NCI-H774 (cell line): ENCODE measurements around the gene NFASC.
A peak's percentile ranks its signal among the peaks of the same experiment; 100 is the strongest.

Experiments used
- DNase-seq: peaks from one replicate; lab custom pipeline; 2025; lab: John Stamatoyannopoulos, UW

The NFASC gene

DNA sequence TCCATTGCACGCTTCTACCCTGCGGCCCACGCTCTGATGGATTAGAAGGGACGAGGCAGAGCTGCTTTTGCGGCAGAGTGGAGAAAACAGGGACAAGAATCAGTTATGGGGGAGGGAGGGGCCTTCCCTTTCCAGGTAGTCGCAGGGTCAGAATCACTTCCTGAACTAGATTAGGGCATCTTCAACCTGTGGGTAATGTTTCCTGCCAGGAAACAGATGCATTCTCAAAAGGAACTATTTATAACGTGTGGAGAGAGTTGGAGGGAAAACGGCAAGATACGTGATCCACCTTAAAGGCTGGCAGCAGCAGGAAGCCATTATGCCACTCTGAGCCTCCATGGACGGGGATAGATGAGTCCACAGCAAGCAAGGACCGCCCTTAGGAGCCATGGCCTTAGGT lies 112.5 kb downstream of the NFASC start:
- DNase-seq = no peak

DNA sequence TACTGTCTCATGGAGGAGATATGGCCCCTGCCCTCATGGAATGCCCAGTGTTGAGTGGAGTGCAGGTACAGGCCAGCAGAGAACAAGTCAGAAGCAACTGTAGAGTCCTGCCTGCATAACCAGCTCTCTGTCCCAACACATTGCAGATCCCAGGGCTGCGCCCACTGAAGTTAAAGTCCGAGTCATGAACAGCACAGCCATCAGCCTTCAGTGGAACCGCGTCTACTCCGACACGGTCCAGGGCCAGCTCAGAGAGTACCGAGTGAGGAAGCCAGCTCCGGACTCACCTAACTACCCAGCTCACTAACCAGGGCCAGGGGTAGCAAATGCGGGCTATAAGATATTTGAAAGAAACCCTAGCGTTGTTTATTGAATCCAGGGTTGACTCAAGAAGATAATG lies 113.2 kb downstream of the NFASC start:
- no peak for DNase-seq

DNA sequence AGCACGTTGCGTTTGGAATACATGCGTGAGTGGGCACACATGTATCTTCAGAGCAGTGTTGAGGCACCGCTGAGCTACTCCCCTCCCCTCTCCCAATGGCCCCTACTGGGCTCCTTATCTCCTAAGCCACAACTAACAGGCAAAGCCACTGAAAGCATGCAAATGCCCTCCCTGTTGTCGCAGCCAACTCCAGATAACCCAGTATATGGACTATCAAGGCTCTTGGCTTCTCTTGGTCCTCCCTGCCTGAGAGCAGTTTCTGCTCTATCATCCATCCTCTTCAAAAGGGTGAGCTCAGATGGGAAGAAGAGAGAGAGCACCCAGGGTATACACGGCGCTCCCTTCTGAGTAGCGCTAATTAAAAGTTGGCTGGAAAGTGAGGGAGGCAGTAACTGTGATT lies 113.8 kb downstream of the NFASC start:
- DNase-seq = no peak

DNA sequence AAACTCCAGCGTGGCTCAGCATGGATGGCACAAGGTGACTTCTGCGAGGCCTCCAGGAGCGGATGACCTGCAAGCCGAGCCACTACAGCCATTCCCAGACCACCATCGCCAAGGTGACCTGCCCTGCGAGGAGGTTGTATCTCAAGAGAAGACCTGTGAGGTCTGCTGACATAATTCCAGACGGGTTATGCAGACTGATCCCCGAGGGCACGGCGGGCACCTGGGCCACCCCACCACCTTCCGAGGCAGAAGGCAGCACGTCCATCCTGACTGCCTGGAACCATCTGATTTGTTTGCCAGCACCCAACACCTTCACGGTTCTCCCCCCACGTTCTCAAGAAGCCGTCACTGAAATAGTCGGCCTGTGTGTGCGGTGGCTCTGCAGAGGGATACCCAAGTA lies 115.5 kb downstream of the NFASC start:
- no peak for DNase-seq

DNA sequence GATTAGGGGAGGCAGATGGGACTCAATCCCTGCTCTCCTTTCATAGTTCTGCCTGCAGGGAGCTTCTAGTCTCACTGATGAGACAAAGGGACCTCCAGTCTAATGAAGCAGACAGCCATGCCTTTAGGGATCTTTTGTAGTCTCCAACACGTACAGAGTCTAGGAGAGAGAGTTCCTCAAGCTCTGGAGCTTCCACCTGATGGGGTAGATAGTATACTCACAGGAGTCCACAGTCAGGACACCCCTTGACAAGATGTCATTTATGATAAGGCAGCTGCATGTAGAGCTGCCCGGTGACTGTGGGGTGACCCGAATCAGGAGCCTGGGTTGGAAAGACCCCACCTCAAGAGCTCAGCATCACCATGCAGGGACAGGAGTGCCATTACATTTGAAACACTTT lies 117.0 kb downstream of the NFASC start:
- DNase-seq = no peak

DNA sequence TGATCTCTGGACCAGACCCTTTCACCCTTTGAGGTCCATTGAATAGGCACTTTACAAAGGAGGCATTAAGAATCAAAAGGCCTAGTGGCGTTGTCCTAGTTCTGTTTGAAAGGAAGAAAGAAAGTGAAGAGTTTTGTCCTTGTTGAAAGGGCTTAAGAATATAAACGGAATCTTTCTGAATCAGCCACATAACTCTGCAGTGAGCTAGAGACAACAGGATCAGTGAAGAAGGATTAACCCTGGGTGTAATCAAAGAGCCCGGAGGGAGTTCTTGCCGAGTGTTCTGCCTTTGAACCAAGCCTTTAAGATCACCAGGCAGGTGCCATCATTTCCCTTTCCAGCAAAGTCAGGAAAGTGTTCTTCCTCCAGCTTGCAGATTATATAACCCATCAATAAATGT lies 117.5 kb downstream of the NFASC start:
- no peak for DNase-seq

DNA sequence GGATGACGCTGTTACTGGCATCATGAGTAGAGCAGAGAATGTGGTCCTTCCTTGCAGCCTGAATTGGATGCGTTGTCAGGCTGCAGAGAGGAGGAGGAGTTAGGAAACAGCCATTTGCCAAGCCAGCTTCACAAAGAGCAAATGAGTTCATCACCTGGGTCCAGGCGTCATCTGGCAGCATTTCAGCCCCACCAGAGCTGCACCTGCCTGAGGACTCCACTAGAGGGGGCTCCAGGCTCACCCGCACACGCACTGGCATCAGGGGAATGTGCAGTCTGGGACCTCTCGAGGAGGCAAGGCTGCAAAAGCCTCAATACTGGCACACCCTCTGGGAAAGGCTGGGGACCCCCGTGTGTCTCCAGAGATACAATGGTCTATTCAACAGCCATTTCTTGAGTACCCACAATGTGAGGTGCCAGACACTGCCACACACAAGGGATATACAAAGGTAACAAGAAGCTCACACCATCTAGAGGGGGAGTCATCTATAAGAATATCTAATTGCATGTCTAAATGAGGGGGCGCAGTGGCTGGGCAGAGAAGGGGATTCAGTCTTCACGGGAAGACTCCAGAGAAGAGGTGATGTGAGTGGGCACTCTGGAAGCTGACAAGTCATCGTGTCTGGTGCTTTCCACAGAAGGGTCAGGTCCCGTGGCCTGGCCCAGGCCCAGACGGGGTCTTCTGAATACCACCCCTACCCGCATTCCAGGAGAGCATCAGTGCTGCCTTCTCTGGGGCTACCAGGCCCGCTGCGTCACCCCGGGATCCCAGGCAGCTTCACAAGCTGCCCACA lies 118.8 kb downstream of the NFASC start:
- DNase-seq = peak; percentile 47

DNA sequence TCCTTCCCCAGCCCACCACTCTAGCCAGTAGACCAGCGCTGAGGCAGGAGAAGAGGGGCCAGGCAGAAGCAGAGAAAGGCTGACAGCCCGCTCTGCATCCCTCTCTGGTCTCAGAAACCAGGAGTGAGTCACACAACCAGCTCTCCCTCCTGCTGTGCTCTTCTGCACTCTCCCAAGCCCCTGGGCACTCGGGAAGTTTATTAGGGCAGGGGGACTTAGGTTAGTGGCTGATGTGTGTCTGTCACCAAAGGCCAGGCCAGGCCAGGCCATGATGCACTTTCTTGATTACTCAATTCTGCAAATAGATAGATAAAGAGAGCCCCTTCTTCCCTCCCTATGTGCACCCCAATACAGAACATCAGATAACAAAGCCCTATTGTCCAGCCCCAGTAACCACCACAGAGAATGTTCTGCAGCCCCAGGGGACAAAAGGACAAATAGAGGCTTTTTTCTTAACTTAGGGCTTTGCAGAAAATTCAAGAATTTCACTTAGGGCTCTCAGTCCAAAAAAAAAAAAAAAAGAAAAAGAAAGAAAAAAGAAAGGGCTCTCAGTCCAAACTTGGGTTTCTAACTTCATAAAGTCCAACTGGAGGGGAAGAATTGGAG lies 119.5 kb downstream of the NFASC start:
- no peak for DNase-seq

DNA sequence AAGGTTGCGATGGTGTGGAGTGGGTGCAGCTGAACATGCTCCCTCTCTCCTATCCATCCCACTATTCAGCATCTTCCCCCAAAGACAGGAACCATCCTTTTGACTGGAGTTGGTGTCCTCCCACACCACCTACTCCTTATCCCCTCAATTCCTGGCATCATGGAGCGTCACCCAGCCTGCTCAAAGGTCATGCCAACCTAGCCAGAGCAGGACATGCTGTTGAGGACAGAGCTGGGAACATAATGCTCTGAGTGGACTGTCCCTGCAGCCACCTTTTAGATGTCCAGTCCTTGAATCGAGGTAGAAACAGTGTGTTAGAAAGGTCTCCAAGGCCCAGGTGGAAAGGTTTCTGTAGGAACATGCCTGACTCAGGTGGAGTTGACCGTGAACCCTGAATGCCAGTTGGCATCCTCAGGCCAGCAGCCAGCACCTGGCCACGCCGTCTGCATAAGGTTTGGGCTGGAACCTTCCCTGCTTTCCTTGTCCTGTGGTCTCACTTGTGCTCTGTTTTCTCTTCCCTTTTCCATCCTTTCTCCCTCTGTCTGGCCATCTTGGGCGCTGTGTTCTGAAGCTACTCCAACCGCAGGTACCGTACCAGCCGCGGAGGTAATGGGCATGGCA lies 120.2 kb downstream of the NFASC start:
- no peak for DNase-seq

DNA sequence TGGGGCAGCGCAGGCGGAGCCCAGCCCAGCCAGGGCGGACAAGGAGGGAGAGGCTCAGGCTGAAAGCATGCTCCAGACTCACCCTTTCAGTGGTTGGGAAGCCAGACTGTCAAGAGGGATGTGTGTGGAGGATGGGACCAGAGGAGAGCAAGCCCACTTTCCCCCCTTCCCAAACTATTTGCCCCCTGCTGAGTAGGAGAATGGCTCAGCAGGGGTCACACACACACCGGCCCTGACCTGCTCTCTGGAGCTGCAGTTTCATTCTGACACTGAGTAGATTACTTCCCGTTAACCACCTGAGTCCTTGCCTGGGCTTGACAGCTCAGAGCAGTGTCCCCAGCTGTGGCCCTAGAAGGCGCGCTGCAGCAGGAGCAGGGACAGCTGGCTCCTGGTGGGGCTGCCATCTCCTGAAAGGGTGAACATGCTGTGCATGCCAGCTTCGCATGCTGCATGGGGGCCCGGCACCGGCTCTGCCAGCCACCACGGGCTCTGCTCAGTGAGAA lies 120.7 kb downstream of the NFASC start:
- DNase-seq = no peak

DNA sequence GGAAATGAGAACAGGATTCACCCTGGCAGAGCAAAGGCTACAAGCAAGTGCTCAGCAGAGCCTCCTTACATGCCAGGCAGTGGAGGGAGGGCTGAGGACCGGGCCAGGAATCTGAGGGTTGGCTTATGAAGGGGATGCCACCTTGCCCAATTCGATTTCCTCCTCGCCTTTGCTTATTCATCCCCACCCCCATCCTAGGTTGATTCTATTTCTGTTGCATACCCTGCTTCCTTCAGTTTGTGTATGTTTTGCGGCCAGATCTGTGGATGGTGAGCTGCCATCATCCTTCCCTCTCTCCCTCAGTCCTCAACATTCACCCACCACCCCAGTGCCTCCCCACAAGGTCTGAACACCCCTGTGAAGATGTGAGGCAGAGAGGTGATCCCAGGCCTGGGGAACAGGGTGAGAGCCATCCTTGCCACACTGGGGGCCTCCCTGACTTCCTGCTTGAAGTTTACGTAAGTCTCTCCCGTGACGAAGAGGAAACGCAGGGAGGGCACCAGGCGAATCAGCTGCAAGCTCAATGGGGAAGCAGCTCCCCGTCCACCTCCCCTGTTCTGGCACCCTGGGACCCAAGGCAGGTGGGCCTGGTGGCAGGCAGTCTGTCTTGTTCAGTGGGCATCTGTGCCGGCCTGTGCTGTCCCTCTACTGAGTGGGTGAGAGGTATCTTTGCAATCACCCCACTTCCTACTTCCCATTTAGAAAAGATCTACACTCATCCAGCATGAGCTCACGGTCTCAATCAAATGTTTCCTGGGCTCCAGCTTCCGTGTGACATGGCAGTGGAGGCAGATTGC lies 121.7 kb downstream of the NFASC start:
- DNase-seq = no peak

DNA sequence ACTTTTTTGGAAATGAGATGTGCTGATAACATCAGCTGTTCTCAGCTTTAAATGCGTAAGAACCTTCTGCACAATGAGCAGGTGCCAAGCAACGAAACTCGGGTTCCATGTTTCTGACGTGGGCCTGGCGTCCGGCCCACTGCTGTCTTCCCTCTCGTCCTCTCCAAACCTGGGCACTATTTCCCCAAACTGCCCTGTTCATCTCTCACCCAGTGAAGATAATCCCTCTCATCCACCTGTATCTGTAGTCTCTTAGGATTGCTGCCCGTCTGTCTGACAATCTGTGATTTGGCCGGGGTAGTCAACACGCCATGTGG lies 122.3 kb downstream of the NFASC start:
- DNase-seq = no peak

DNA sequence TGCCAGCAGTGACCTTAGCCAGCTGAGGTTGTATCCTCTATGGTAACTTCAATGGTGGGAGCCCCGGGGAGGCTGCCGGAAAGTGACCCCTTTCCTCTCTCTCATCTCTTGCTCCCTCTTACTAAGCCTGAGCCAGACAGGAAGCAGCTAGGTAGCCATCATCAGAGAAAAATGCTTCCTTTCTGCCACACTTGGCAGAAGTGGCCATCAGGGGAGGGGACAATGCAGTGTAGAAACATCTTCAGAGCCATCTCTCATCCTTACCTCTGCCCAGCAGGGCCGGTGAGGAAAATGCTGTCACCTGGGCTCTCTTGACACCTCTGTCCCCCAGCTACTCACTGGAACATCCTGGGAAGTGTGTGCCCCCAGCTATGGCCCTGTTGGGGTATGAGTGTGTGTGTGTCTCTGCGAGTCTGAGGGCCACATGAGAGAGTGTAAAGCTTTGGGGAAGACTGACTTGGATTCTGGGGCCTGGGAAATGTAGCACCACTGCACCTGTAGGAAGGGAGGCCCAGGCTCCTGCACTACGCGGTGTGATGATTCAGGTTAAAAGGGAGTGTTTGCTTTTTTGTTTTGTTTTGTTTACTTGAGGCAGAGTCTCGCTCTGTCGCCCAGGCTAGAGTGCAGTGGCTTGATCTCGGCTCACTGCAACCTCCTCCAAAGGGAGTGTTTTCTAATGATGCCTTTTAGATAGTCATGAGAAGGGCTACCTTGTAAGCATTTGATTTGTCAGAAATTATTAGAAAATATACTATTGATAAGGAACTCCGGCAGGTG lies 123.6 kb downstream of the NFASC start:
- DNase-seq = no peak

DNA sequence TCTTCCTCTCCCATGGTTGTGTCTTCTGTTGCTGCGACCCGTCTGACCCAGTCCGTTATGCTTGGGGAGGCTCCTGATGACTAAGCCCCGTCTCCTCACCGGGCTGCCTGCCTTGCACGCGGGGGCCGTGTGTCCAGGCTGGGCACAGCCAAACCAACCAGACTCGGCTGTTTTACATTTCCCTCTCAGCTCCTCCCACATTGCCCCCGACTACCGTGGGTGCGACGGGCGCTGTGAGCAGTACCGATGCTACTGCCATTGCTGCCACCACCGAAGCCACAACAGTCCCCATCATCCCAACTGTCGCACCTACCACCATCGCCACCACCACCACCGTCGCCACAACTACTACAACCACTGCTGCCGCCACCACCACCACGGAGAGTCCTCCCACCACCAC lies 126.3 kb downstream of the NFASC start:
- no peak for DNase-seq

DNA sequence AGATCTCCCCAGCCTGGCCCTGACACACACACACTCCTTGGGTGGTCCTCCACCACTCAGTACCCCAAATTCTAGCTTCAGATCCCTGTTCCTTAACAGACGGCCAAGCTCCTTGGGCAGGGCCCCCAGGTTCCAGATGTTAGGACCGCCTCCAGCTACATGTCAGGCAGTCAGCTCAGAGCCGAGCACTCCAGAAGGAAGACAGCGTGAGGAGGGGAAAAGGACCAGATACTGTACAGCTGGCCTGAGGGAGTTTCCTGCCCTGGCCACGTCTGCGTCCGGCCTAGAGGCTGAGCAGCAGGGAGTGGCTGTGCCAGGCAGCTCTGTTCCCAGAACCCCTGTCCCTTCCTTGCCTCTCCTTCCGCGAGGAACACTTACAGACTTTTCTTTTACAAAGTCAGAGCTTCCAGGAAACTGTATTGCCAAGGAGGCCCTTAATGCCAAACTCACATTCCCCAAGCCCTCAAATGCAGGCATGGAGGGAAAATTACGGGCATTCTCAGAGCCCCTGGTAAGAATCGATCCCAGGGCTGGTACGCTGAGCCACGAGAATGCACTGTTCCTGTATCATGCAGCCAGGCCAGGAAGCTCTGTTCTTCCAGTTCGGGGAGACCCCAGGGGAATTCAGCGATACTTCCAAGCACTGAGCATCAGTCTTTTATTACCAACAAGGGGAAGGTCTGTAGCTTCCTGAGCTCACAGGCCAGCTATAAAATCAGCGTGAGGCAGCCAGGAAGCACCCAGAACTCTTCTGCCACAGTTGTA lies 127.1 kb downstream of the NFASC start:
- DNase-seq = no peak

DNA sequence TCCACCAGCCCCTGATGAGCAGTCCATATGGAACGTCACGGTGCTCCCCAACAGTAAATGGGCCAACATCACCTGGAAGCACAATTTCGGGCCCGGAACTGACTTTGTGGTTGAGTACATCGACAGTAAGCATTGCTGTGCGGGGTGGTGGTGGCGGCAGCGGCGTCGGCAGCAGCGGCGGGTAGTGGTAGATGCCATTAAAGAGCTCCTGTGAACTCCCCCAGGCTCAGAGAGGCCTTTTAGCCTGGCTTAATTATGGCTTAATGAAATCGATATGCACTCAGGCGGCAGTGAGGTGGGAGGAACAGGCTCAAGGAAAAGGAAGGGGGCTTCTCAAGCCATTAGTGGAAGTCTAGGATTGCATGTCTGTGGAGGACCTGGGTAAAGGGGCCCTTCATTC lies 130.5 kb downstream of the NFASC start:
- DNase-seq = no peak

DNA sequence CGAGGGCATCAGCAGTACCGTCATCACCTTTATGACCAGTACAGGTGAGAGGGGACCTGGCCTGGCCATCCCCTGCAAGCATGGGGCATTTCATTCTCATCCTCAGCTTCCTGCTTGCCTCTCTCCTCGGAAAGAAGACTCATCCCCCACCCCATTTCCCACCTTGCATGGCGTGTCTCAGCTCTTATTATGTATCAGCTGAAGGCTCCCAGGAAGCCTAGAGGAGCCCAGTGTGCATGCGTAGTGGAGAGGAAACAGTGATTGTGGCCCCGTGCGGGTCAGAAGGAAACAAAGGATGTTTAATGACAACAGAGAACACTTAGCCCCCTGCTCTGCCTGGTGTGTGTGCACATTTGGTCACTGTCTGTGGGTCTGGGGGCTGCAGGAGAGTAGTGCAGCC lies 132.0 kb downstream of the NFASC start:
- DNase-seq = no peak

DNA sequence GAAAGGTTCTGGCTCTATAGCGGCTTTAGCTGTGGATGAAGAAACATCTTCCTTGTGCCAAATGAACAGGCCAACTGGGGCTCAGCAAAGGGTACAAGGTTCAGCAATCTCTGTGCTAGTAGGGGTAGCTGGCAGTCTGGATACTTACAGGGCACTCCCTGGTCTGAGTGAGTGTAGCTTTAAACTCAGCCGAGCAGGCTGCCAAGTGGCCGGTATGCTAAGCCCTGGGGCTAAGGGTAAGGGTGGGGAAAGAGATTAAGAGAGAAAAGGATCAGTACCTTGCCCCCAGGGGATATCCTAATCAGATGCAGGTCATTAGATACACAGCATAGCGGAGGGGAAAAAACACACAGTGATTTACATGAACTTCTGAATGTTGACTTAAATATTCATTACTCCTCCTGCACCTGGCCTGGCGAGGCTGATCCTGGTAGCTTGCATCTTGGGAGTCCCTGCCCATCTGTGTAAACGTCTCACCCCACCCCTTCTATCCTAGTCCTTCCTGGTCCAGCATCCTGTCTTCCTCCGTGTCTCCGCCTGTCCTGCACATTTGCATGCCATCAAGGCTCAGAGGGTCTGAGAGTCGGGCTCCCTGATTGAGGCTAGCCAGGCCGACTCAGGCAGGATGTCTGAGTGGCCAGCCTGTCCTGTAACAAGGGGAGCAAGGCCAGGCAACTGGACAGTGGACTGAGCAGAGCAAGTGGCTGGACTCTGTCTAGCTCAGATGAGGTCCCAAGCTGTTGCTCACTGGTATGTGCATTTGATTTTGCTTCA lies 132.9 kb downstream of the NFASC start:
- DNase-seq = no peak

DNA sequence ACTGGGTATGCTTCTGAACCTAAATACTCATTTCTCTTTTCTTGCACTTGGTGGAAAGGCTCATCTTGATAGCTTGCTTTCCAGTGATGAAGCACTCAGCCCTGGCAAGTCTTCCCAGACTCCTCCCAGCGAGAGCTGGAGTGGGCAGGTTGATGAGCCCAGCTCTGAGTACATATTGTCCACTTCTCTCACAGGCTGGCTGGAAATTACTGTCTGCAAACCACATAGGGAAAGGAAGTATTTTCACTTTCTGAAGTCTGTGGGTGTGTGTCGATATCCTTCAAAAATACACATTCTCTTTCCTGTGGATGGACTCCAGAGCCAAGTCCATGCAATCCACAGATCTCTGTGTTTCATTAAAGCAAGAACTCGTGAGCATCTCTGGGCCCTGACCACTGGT lies 133.7 kb downstream of the NFASC start:
- no peak for DNase-seq

DNA sequence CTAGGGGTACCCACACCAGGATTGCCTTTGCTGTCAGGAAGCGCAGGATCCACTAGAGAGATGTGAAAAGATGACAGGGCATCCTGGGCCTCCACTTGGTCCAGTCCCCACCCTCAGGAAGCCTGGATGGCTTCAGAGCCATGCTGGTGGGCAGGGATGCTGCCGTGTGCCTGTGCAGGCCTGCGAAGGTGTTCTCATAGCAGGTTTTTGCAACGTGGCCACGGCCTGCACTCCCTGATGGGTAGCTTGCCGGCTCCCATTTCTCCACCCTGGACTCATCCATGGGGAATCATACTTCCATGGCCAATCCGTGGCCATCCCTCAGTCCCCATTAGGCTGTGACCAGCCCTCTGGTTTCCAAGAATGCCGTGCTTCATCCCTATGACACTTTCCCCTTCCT lies 138.2 kb downstream of the NFASC start:
- no peak for DNase-seq
